Activated CD4-positive, alpha-beta memory T cell treated with anti-CD3 and anti-CD28 coated beads, Interleukin-2, amount 10 ng/mL, durations not matched to agents 7 days and 5 days (primary cell): ENCODE measurements around the gene STXBP6. TPM values are rescaled to one million over a fixed set of nuclear protein-coding genes. Genes with fewer than 3 reads are reported as not detected.
A peak's percentile ranks its signal among the peaks of the same experiment; 100 is the strongest.
"Not testable (repeated sequence)": the region's sequence is repeated elsewhere in the genome, so short reads cannot be mapped to it uniquely, and the experiment has no call there.

Experiments used
- CTCF ChIA-PET: fragments of 350-600 bp; sonication (Branson Sonifier 250); formaldehyde crosslinking; loops from one replicate; lab custom pipeline; 2021; ENCODE audit warnings: antibody characterized with exemption, inconsistent platforms; lab: Charles Lee
- POLR2A ChIA-PET: fragments of 350-600 bp; sonication (Branson Sonifier 250); formaldehyde crosslinking; loops from one replicate; lab custom pipeline; 2021; ENCODE audit warnings: antibody characterized with exemption; lab: Charles Lee
- DNase-seq: peaks from one replicate; pipeline ENCODE4 v3.0.0-alpha.2; 2020
- H3K27ac Mint-ChIP-seq: one replicate; pipeline ENCODE4 v1.8.0; 2021; ENCODE audit warnings: mild to moderate bottlenecking, mixed read lengths
- H3K27me3 Mint-ChIP-seq: one replicate; pipeline ENCODE4 v1.8.0; 2021; ENCODE audit warnings: mixed read lengths
- H3K36me3 Mint-ChIP-seq: one replicate; pipeline ENCODE4 v1.8.0; 2021; ENCODE audit warnings: low read depth, mixed read lengths
- H3K4me1 Mint-ChIP-seq: one replicate; pipeline ENCODE4 v1.8.0; 2021; ENCODE audit warnings: mixed read lengths
- H3K4me3 Mint-ChIP-seq: one replicate; pipeline ENCODE4 v1.8.0; 2021; ENCODE audit warnings: mild to moderate bottlenecking, mixed read lengths
- H3K9me3 Mint-ChIP-seq: one replicate; pipeline ENCODE4 v1.8.0; 2021; ENCODE audit warnings: mixed read lengths
- total RNA-seq, 2 experiments: library from RNA; stranded (reverse); gene quantifications; one replicate each; pipeline ENCODE4 v1.2.3, GENCODE V29; 2021

Gene STXBP6
- total RNA-seq, 2 experiments from 2014 or later = not detected

- Mint-ChIP-seq H3K4me3 (no peak overlapping the region), H3K27ac (no peak overlapping the region), H3K9me3 (no peaks in the 10 kb centered on the region), H3K4me1 (no peaks in the 10 kb centered on the region), H3K36me3 (no peaks in the 10 kb centered on the region), H3K27me3 (peaks cover 23% of the 10 kb centered on the region)
- CTCF ChIA-PET = no interaction called here
- POLR2A ChIA-PET = no interaction called here
- no peak for DNase-seq
These were observed 236.7 kb downstream of the STXBP6 start for GRCh38 chr14:24813089-24813815.

DNA sequence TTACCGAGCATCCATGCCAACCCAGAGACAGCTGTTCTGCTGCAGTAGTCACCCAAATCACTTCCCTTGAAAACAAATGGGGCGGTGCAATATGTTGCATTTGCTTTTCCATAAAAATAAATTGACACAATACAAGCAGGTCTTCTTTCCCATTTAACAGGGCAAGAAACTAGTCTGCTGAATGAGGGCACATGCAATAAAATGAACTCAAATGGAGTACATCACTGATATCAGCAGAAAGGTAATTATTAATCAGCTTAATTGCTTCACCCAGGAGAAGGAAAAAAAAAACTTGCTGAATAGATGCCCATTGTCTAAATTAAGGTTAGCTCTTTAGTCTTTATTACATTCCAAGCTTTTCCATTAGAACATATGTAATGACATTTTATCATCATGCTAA lies 240.8 kb downstream of the STXBP6 start:
- ChIA-PET CTCF (no interaction called here), POLR2A (no interaction called here)
- peaks cover 25% of the 10 kb centered on the region for H3K27me3 Mint-ChIP-seq
- no peaks in the 10 kb centered on the region for H3K36me3 Mint-ChIP-seq
- H3K9me3 Mint-ChIP-seq = no peaks in the 10 kb centered on the region
- DNase-seq = no peak
- H3K27ac Mint-ChIP-seq = no peak overlapping the region
- no peaks in the 10 kb centered on the region for H3K4me1 Mint-ChIP-seq
- H3K4me3 Mint-ChIP-seq = no peak overlapping the region

DNA sequence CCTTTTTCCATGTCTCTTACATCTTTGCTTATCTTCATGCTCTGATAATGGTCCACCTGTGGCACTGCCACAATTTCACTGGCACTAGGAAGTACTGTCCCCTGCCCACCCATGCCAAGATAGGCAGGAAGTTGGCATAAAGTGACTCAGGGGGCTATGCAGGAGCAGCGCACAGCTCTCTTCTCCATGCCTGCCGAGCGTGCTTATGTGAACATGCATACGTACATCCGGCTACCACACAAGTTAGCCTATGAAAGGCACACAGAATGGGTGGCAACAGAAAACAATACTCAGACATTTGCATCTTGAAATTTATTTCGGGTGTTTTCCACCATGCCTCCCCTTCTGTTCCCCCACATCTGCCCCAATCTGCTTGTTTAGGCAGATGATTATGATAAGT lies 241.5 kb downstream of the STXBP6 start:
- DNase-seq = no peak
- Mint-ChIP-seq H3K27ac (no peak overlapping the region), H3K9me3 (no peaks in the 10 kb centered on the region), H3K36me3 (no peaks in the 10 kb centered on the region), H3K4me3 (no peak overlapping the region), H3K27me3 (peaks cover 18% of the 10 kb centered on the region), H3K4me1 (no peaks in the 10 kb centered on the region)
- CTCF ChIA-PET = no interaction called here
- POLR2A ChIA-PET = no interaction called here

GRCh38 chr14:24806061-24806678 lies 243.8 kb downstream of the STXBP6 start:
- H3K4me1 Mint-ChIP-seq = no peaks in the 10 kb centered on the region
- ChIA-PET CTCF (interaction anchor here (0.6 to 4.5 kb wide), 6 partner anchors 34 to 327 kb away, joined by 3 to 24 read pairs (median 4); no protein-coding TSS in a partner anchor), POLR2A (no interaction called here)
- H3K36me3 Mint-ChIP-seq = no peaks in the 10 kb centered on the region
- no peak overlapping the region for H3K4me3 Mint-ChIP-seq
- H3K27ac Mint-ChIP-seq = no peak overlapping the region
- peaks cover 15% of the 10 kb centered on the region for H3K27me3 Mint-ChIP-seq
- H3K9me3 Mint-ChIP-seq = no peaks in the 10 kb centered on the region
- peak; percentile 43 for DNase-seq

DNA sequence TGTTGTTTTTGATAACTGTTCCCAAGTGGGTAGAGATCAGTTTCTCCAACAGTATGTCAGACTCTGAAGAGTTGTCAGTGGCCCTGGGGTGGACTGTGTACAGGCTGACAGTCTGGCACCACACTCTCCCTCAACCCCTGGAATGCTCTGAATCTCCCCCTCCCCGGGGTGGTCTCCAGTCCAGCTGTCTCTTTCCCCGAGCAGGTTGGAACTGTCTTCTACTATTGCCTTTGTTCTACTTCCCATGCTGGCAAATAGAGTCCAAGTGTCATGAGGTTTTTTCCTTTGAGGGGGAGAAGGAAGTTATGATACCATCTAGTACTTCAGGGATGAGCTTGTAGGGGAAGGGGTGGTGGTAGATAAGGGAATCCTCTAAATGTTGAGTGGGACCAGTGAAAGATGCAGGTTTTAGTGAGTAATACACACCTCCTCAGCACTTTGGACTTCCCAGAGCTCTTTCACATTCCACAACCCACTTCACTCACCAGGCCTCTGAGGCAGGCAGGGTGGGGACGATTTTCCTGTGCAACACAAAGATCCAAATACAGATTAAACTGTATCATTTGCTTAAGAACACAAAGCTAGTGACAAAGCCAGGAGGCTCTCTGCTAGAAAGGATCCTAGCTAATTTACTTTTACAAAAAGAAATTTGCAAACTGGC lies 245.3 kb downstream of the STXBP6 start:
- Mint-ChIP-seq H3K4me1 (no peaks in the 10 kb centered on the region), H3K27ac (no peak overlapping the region), H3K4me3 (no peak overlapping the region), H3K36me3 (no peaks in the 10 kb centered on the region), H3K27me3 (peaks cover 11% of the 10 kb centered on the region), H3K9me3 (no peaks in the 10 kb centered on the region)
- DNase-seq = no peak
- POLR2A ChIA-PET = no interaction called here
- CTCF ChIA-PET = interaction anchor here (3.1 to 4.5 kb wide), 2 partner anchors 94 to 329 kb away, joined by 20 to 24 read pairs; no protein-coding TSS in a partner anchor

- no peak for DNase-seq
- Mint-ChIP-seq H3K36me3 (no peaks in the 10 kb centered on the region), H3K27me3 (peaks cover 11% of the 10 kb centered on the region), H3K9me3 (no peaks in the 10 kb centered on the region), H3K27ac (no peak overlapping the region), H3K4me1 (peaks cover 2% of the 10 kb centered on the region), H3K4me3 (no peak overlapping the region)
- ChIA-PET POLR2A (no interaction called here), CTCF (interaction anchor here (3.1 to 4.5 kb wide), 2 partner anchors 94 to 329 kb away, joined by 20 to 24 read pairs; no protein-coding TSS in a partner anchor)
These were observed 245.9 kb downstream of the STXBP6 start for GRCh38 chr14:24803933-24804494.

DNA sequence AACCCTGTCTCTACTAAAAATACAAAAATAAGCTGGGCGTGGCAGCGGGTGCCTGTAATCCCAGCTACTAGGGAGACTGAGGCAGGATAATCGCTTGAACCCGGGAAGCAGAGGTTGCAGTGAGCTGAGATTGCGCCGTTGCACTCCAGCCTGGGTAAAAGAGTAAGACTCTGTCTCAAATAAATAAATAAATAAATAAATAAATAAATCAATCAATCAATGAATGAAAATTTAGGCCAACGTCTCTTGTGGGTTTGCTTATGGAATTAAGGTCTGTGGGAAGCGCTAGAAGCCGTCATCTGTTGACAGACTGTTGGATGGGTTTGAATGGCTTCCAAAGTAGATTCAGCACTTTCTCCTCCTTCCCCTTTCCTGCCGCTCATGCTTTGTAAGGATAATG lies 246.5 kb downstream of the STXBP6 start:
- CTCF ChIA-PET = interaction anchor here (3.1 kb wide), 1 partner anchor 93 kb away, joined by 20 read pairs; no protein-coding TSS in a partner anchor
- H3K36me3 Mint-ChIP-seq, DNase-seq, H3K27me3 Mint-ChIP-seq, H3K27ac Mint-ChIP-seq, H3K9me3 Mint-ChIP-seq, H3K4me3 Mint-ChIP-seq, POLR2A ChIA-PET, H3K4me1 Mint-ChIP-seq: not testable (repeated sequence)

GRCh38 chr14:24802236-24802635 lies 247.7 kb downstream of the STXBP6 start:
- CTCF ChIA-PET = no interaction called here
- Mint-ChIP-seq H3K4me3 (no peak overlapping the region), H3K4me1 (peaks cover 4% of the 10 kb centered on the region), H3K27me3 (peaks cover 5% of the 10 kb centered on the region), H3K27ac (no peak overlapping the region), H3K9me3 (no peaks in the 10 kb centered on the region), H3K36me3 (no peaks in the 10 kb centered on the region)
- POLR2A ChIA-PET = no interaction called here
- DNase-seq = no peak

DNA sequence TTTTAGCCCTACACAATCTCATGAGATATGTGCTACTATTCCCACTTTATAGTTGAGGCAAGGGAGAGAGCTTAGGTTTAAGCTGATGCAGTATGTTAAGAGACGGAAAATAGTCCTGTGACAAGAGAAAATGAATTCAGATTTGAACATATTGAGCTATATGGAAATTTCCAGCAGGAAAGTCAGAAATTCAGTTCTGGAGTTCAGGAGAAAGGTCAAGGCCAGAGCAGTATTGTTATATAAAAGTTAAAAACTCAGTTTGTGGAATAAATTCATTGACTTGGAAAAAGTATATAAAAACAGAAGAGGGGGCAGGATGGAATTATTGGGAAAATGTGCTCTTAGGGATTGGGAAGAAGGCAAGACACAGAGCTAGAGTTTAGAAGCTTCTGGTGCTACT lies 248.9 kb downstream of the STXBP6 start:
- CTCF ChIA-PET = no interaction called here
- POLR2A ChIA-PET = no interaction called here

DNA sequence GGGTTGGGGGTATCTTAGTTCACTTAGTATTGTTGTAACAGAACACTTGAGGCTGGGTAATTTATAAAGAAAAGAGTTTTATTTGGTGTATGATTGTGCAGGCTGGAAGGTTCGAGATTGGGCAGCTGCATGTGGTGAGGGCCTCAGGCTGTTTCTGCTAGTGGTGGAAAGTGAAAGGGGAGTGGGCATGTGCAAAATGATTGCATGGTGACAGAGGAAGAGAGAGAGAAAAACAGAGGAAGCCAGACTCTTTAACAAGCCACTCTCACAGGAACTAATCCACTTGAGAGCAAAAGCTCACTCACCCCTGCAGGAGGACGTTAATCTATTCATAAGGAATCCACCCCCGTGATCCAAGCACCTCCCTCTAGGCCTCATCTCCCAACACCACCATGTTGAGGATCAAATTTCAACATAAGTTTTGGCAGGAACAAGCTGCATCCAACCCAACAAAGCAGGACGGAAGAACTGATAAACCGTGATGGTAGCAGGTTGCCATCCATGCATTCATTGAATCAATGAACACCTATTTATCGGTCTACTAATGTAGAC lies 251.0 kb downstream of the STXBP6 start:
- Mint-ChIP-seq H3K36me3 (no peaks in the 10 kb centered on the region), H3K27ac (no peak overlapping the region), H3K4me3 (no peak overlapping the region), H3K4me1 (peaks cover 4% of the 10 kb centered on the region), H3K27me3 (peaks cover 7% of the 10 kb centered on the region), H3K9me3 (no peaks in the 10 kb centered on the region)
- no peak for DNase-seq
- POLR2A ChIA-PET = no interaction called here
- CTCF ChIA-PET = no interaction called here

More for the DNA sequence above, 248.9 kb downstream of the STXBP6 start:
- no peak for DNase-seq
- no peak overlapping the region for H3K27ac Mint-ChIP-seq
- no peaks in the 10 kb centered on the region for H3K36me3 Mint-ChIP-seq
- H3K4me3 Mint-ChIP-seq = no peak overlapping the region
- no peaks in the 10 kb centered on the region for H3K9me3 Mint-ChIP-seq
- H3K27me3 Mint-ChIP-seq = peaks cover 5% of the 10 kb centered on the region
- peaks cover 4% of the 10 kb centered on the region for H3K4me1 Mint-ChIP-seq

DNA sequence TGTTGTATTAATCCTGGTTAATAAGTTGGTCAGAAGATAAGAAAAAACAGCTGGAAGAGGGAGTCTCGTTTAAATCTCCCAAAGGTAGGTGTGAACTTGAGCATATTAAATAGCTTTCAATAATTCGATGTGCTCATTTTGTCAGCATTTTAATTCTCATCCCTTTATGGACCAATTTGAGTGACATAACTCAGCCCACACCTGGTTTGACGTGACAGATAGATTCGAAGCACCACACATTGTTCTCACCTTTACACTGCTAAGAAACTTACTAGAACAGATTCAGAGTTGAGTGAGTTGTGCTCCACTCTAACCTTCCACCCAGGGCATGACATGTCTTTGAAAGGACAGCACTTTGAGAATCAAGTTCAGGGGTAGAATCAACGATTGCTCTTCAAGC lies 254.5 kb downstream of the STXBP6 start:
- no peak for DNase-seq
- ChIA-PET POLR2A (no interaction called here), CTCF (no interaction called here)
- Mint-ChIP-seq H3K9me3 (no peaks in the 10 kb centered on the region), H3K27ac (no peak overlapping the region), H3K27me3 (peaks cover 10% of the 10 kb centered on the region), H3K4me1 (peaks cover 4% of the 10 kb centered on the region), H3K4me3 (no peak overlapping the region), H3K36me3 (no peaks in the 10 kb centered on the region)

DNA sequence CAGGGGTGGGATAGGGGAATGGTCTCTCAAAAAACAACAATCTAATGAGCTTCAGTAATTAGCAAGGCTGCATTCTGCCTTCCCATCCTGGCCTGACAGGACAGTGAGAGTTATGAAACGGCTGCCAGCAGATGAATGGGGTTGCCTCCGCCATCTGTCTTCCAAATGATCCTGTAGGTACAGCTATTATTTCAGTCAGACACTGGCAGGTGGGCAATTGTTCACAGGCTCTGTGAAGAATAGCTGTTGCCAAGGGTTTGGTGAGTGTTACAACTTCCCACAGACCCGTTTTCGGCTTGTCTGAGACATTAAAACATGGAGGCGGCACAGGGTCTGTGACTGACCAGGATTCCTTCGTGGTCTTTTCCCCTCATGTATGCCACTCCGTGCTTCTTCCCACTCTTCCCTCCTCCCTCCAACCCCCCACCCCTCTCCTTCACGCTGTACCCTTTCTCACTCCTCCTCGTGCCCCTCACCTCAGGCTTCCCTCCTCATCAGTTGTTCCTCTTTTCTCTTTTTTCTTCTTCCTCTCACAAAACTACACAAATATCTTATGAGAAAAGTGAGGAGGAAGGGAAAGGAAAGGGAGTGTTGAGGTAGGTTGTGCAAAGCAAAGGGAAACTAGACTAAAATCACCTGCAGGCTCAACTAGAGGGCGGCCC lies 255.2 kb downstream of the STXBP6 start:
- ChIA-PET CTCF (no interaction called here), POLR2A (no interaction called here)
- Mint-ChIP-seq H3K27me3 (peaks cover 12% of the 10 kb centered on the region), H3K4me1 (peaks cover 4% of the 10 kb centered on the region), H3K9me3 (no peaks in the 10 kb centered on the region), H3K4me3 (no peak overlapping the region), H3K27ac (no peak overlapping the region), H3K36me3 (no peaks in the 10 kb centered on the region)
- DNase-seq = no peak
